PC-3 (cell line): ENCODE data around the gene CFAP97D2. TPM values are rescaled to one million over a fixed set of nuclear protein-coding genes. Genes with fewer than 3 reads are reported as not detected.

Experiments used
- ATAC-seq: fragments of 200-7000 bp; cut with Tn5 transposase; 2 replicates; pipeline ENCODE4 v1.9.1; 2020; ENCODE audit warnings: mild to moderate bottlenecking, moderate library complexity
- BruUV-seq: library from RNA; stranded (reverse); fragments of 400-500 nt; replicated peaks from 2 replicates; lab custom pipeline; 2021; lab: Mats Ljungman, UMichigan
- CTCF ChIA-PET: fragments of 300-600 bp; sonication (Branson Sonifier 250); formaldehyde crosslinking; loops from one replicate; lab custom pipeline; 2022; ENCODE audit warnings: antibody characterized with exemption; lab: Charles Lee
- POLR2A ChIA-PET: fragments of 300-600 bp; sonication (Branson Sonifier 250); formaldehyde crosslinking; loops from one replicate; lab custom pipeline; 2022; ENCODE audit warnings: antibody characterized with exemption; ENCODE audit not compliant: unreplicated experiment; lab: Charles Lee
- DNase-seq: peaks from one replicate; pipeline ENCODE4 v3.0.0-alpha.2; 2015
- H2AFZ ChIP-seq: fragments of 300-600 bp; sonication (generic); 2 replicates; pipeline ENCODE4 v1.6.0; 2016; ENCODE audit warnings: antibody characterized with exemption, low read length
- H3F3A ChIP-seq: fragments of 300-600 bp; sonication (generic); one replicate; pipeline ENCODE4 v1.6.0; 2017; ENCODE audit warnings: antibody characterized with exemption, low read length, control low read depth, mild to moderate bottlenecking; ENCODE audit not compliant: unreplicated experiment
- H3K27ac ChIP-seq: fragments of 300-600 bp; sonication (generic); 2 replicates; pipeline ENCODE4 v1.5.1; 2016; ENCODE audit warnings: mild to moderate bottlenecking, low read length
- H3K27me3 ChIP-seq: fragments of 300-600 bp; sonication (generic); 2 replicates; pipeline ENCODE4 v1.6.1; 2016; ENCODE audit warnings: low read length, mixed read lengths
- H3K36me3 ChIP-seq: fragments of 300-600 bp; sonication (generic); 2 replicates; pipeline ENCODE4 v1.6.1; 2016; ENCODE audit warnings: low read depth, mixed run types, low read length, mixed read lengths
- H3K4me1 ChIP-seq: fragments of 300-600 bp; sonication (generic); 2 replicates; pipeline ENCODE4 v1.5.1; 2016; ENCODE audit warnings: low read length; ENCODE audit not compliant: insufficient read depth
- H3K4me2 ChIP-seq: fragments of 300-600 bp; sonication (generic); 2 replicates; pipeline ENCODE4 v1.6.0; 2016; ENCODE audit warnings: low read length
- H3K4me3 ChIP-seq: fragments of 300-600 bp; sonication (generic); 2 replicates; pipeline ENCODE4 v1.5.1; 2016; ENCODE audit warnings: mild to moderate bottlenecking, low read length, mixed read lengths
- H3K79me2 ChIP-seq: fragments of 300-600 bp; sonication (generic); 2 replicates; pipeline ENCODE4 v1.6.1; 2017; ENCODE audit warnings: low read length, mixed read lengths
- H3K9ac ChIP-seq: fragments of 300-600 bp; sonication (generic); 2 replicates; pipeline ENCODE4 v1.6.0; 2016; ENCODE audit warnings: mild to moderate bottlenecking, low read length
- H3K9me2 ChIP-seq: fragments of 300-600 bp; sonication (generic); replicated peaks from 2 replicates; pipeline ENCODE4 v1.6.1; 2016; ENCODE audit warnings: mixed run types, low read length, mixed read lengths
- H3K9me3 ChIP-seq: fragments of 300-600 bp; sonication (generic); 2 replicates; pipeline ENCODE4 v1.6.1; 2016; ENCODE audit warnings: low read length, mixed read lengths
- H4K20me1 ChIP-seq: fragments of 300-600 bp; sonication (generic); 2 replicates; pipeline ENCODE4 v1.6.1; 2016; ENCODE audit warnings: low read length, mixed read lengths
- EZH2 ChIP-seq: fragments of 300-600 bp; sonication (generic); IDR thresholded peaks from one replicate; pipeline ENCODE4 v1.6.1; 2017; ENCODE audit warnings: antibody characterized with exemption, mild to moderate bottlenecking, low read length; ENCODE audit not compliant: unreplicated experiment
- EZH2phosphoT487 ChIP-seq: fragments of 300-600 bp; sonication (generic); IDR thresholded peaks from 2 replicates; pipeline ENCODE4 v1.6.1; 2018; ENCODE audit warnings: mild to moderate bottlenecking, antibody characterized with exemption, low read length, borderline replicate concordance
- intact Hi-C: fragments of 100-400 bp; cut with micrococcal nuclease; formaldehyde crosslinking; loops from 2 replicates; pipeline ENCODE4 v1.9.0; 2023
- total RNA-seq: library from RNA; depleted of rRNA; stranded (reverse); fragments of >200 nt; gene quantifications from 2 replicates; pipeline ENCODE4 v1.2.3, GENCODE V29; 2014
- TF ChIP-seq, protein P1 (sequence below): fragments of 300-600 bp; sonication (generic); conservative IDR thresholded peaks from 2 replicates; pipeline ENCODE4 v1.5.1; 2017; ENCODE audit warnings: antibody characterized with exemption, low read depth, mild to moderate bottlenecking, low read length

Gene CFAP97D2
- total RNA-seq, 1 experiment from 2014 or later: not detected

DNA sequence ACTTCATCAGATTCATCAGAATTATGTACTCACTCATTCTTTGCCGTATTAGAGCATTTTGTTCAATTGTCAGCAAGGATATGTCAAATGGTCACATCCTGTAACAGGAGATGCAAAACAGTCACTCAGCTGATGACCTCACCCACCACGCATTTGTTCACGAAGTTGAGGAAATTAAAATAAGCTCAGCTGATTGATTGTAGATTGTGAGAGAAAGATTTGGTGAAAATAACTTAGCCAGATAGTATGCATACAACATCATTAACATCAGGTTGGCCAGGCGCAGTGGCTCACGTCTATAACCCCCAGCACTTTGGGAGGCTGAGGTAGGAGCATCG is 33.1 kb downstream of the CFAP97D2 start:
- H3K4me3 ChIP-seq: no peak overlapping the region
- H3K9me3 ChIP-seq: no peaks in the 10 kb centered on the region
- no TSS peak for BruUV-seq
- no peaks in the 10 kb centered on the region for H3K27me3 ChIP-seq
- no peaks in the 10 kb centered on the region for H3F3A ChIP-seq
- no peak overlapping the region for H3K9ac ChIP-seq
- POLR2A ChIA-PET: interaction anchor here (0.5 kb wide), 1 partner anchor 265 kb away, joined by 4 read pairs; no protein-coding TSS in a partner anchor
- intact Hi-C loops: no loop called here
- no peaks in the 10 kb centered on the region for H3K36me3 ChIP-seq
- H3K4me2 ChIP-seq: peak overlapping the region; percentile 37; the same call in 1 of the 2 replicates
- peak; percentile 47 for DNase-seq
- no peaks in the 10 kb centered on the region for H3K9me2 ChIP-seq
- no peaks in the 10 kb centered on the region for H3K79me2 ChIP-seq
- H4K20me1 ChIP-seq: no peaks in the 10 kb centered on the region
- no peak for TF ChIP-seq EZH2
- TF ChIP-seq, protein P1, sequence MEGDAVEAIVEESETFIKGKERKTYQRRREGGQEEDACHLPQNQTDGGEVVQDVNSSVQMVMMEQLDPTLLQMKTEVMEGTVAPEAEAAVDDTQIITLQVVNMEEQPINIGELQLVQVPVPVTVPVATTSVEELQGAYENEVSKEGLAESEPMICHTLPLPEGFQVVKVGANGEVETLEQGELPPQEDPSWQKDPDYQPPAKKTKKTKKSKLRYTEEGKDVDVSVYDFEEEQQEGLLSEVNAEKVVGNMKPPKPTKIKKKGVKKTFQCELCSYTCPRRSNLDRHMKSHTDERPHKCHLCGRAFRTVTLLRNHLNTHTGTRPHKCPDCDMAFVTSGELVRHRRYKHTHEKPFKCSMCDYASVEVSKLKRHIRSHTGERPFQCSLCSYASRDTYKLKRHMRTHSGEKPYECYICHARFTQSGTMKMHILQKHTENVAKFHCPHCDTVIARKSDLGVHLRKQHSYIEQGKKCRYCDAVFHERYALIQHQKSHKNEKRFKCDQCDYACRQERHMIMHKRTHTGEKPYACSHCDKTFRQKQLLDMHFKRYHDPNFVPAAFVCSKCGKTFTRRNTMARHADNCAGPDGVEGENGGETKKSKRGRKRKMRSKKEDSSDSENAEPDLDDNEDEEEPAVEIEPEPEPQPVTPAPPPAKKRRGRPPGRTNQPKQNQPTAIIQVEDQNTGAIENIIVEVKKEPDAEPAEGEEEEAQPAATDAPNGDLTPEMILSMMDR: no peak
- TF ChIP-seq EZH2phosphoT487: no peak
- CTCF ChIA-PET: no interaction called here
- peaks cover 8% of the 10 kb centered on the region; the same call in 1 of the 2 replicates for H3K4me1 ChIP-seq
- H2AFZ ChIP-seq: peak overlapping the region; percentile 45; the same call in 1 of the 2 replicates
- H3K27ac ChIP-seq: no peak overlapping the region
- peak; percentile 38; the same call in 1 of the 2 replicates for ATAC-seq

DNA sequence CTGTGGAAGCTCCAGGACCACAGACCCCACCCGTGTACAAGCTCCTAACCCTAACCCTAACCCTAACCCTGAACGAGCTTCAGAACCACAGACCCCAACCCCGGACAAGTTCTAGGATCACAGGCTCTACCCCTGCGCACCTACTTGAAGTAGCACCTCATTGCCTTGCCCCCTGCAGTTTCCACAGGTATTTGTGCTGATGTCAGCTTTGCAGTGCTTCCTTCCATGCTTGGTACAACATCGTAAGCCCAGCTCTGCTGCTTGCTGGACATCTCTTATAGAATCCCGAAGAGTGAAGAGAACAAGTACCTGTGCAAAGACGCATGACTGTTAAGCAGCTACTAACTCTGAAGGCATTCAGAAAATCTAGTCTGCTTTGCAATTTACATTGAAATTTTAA is 34.9 kb downstream of the CFAP97D2 start:
- no peaks in the 10 kb centered on the region for H3F3A ChIP-seq
- H3K9ac ChIP-seq: no peak overlapping the region
- POLR2A ChIA-PET: no interaction called here
- CTCF ChIA-PET: no interaction called here
- peaks cover 8% of the 10 kb centered on the region; the same call in 1 of the 2 replicates for H3K4me1 ChIP-seq
- no peaks in the 10 kb centered on the region for H3K9me3 ChIP-seq
- no peak overlapping the region for H3K4me3 ChIP-seq
- H3K79me2 ChIP-seq: no peaks in the 10 kb centered on the region
- TF ChIP-seq EZH2phosphoT487 (no peak), EZH2 (no peak)
- TF ChIP-seq, protein P1: no peak
- DNase-seq (no peak), ATAC-seq (no peak)
- no peak overlapping the region for H3K4me2 ChIP-seq
- intact Hi-C loops: no loop called here
- H3K36me3 ChIP-seq: no peaks in the 10 kb centered on the region
- no peaks in the 10 kb centered on the region for H3K9me2 ChIP-seq
- no peaks in the 10 kb centered on the region for H4K20me1 ChIP-seq
- no peak overlapping the region for H2AFZ ChIP-seq
- no peaks in the 10 kb centered on the region for H3K27me3 ChIP-seq
- no TSS peak for BruUV-seq
- H3K27ac ChIP-seq: no peak overlapping the region

DNA sequence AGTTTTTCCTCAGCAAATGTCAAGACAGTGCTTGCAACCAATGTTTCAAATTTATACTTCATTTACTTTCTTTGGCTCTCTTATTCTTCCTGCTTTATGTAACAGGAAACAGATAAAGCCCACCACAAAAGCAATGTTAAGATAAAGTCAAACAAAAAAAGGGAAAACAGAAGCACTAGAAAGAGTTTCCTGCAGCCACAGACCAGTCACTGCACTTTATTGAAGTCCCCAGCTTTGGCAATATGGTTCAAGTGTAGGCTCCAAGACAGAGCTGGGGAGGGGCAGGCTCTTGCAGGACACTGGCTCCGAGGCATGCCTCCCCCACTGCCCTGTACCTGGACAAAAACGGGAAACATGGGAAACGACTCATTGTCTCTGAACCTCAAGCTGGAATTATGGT is 40.3 kb downstream of the CFAP97D2 start:
- ChIA-PET POLR2A (no interaction called here), CTCF (no interaction called here)
- no peaks in the 10 kb centered on the region for H3K9me3 ChIP-seq
- intact Hi-C loops: no loop called here
- H3K4me1 ChIP-seq: peaks cover 4% of the 10 kb centered on the region; the same call in 1 of the 2 replicates
- H2AFZ ChIP-seq: no peak overlapping the region
- H3K27me3 ChIP-seq: no peaks in the 10 kb centered on the region
- no peaks in the 10 kb centered on the region for H3K79me2 ChIP-seq
- BruUV-seq: no TSS peak
- TF ChIP-seq, protein P1: no peak
- no peak for TF ChIP-seq EZH2phosphoT487
- TF ChIP-seq EZH2: no peak
- no peak for DNase-seq
- H3K4me2 ChIP-seq: no peak overlapping the region
- no peaks in the 10 kb centered on the region for H4K20me1 ChIP-seq
- H3K27ac ChIP-seq: no peak overlapping the region
- no peak overlapping the region for H3K9ac ChIP-seq
- ATAC-seq: no peak
- H3F3A ChIP-seq: no peaks in the 10 kb centered on the region
- H3K36me3 ChIP-seq: no peaks in the 10 kb centered on the region
- H3K9me2 ChIP-seq: no peaks in the 10 kb centered on the region
- no peak overlapping the region for H3K4me3 ChIP-seq
